ENCODE data around the gene QPCT. TPM values are rescaled to one million over a fixed set of nuclear protein-coding genes. Genes with fewer than 3 reads are reported as not detected.

QPCT gene
- total RNA-seq, 4 donors from 2014 or later = 1.9 to 10.9 (median 5.3) TPM

GRCh38 chr2:37365669-37366068, 21.2 kb downstream of the QPCT start:
- ATAC-seq (ENCODE audit: low FRiP score) = no peak

GRCh38 chr2:37366773-37367172, 22.3 kb downstream of the QPCT start:
- no peak for ATAC-seq (ENCODE audit: low FRiP score)
- no peak for DNase-seq (ENCODE audit: low spot score)
- no peak for TF ChIP-seq CTCF (IDR thresholded peaks at IDR 0.05)

More at GRCh38 chr2:37365669-37366068, 21.2 kb downstream of the QPCT start:
- TF ChIP-seq CTCF (IDR thresholded peaks at IDR 0.05) = no peak
- no peak for DNase-seq (ENCODE audit: low spot score)

GRCh38 chr2:37367310-37367709, 22.9 kb downstream of the QPCT start:
- ATAC-seq (ENCODE audit: low FRiP score) = no peak
- no peak for TF ChIP-seq CTCF (IDR thresholded peaks at IDR 0.05)

GRCh38 chr2:37367984-37368383, 23.6 kb downstream of the QPCT start:
- no peak for DNase-seq (ENCODE audit: low spot score)
- ATAC-seq (ENCODE audit: low FRiP score) = no peak
- TF ChIP-seq CTCF (IDR thresholded peaks at IDR 0.05) = no peak

More at GRCh38 chr2:37367310-37367709, 22.9 kb downstream of the QPCT start:
- DNase-seq (ENCODE audit: low spot score) = no peak

- TF ChIP-seq CTCF (IDR thresholded peaks at IDR 0.05) = no peak
- ATAC-seq (ENCODE audit: low FRiP score) (no peak), DNase-seq (ENCODE audit: low spot score) (no peak)
Observed at GRCh38 chr2:37370666-37371065, 26.2 kb downstream of the QPCT start.

- ATAC-seq (ENCODE audit: low FRiP score) = no peak
- TF ChIP-seq CTCF (IDR thresholded peaks at IDR 0.05) = no peak
- DNase-seq (ENCODE audit: low spot score) = no peak
Observed at GRCh38 chr2:37372000-37372399, 27.6 kb downstream of the QPCT start.

GRCh38 chr2:37375741-37376288, 31.4 kb downstream of the QPCT start:
- TF ChIP-seq CTCF (IDR thresholded peaks at IDR 0.05) = no peak
- no peak for ATAC-seq (ENCODE audit: low FRiP score)
- DNase-seq (ENCODE audit: low spot score) = no peak
